Tibial artery (tissue), 4 donors: ENCODE data around the gene SIGLEC6.

Source experiments
- DNase-seq, 2 donors: peaks; one replicate each; pipeline ENCODE4 v3.0.0-alpha.2; 2019
- H3K27ac ChIP-seq, 2 donors: fragments of 200-600 bp; sonication (generic) in 1 of 2; 1 replicate in 1 of 2; 2 replicates in 1 of 2; pipeline ENCODE4 v1.5.1; 2018 to 2019; ENCODE audit warnings: mild to moderate bottlenecking in 1 of 2
- H3K27me3 ChIP-seq, 2 donors: fragments of 200-600 bp; sonication (generic) in 1 of 2; one replicate each; pipeline versions ENCODE4 v1.5.1 to v1.6.0; 2016 to 2019
- H3K36me3 ChIP-seq, 3 donors: fragments of 200-600 bp; sonication (generic) in 2 of 3; one replicate each; pipeline ENCODE4 v1.5.1; 2016 to 2019; ENCODE audit warnings: mild to moderate bottlenecking in 2 of 3
- H3K4me1 ChIP-seq, 4 donors: fragments of 200-600 bp; sonication (generic) in 2 of 4; 1 replicate in 3 of 4; 2 replicates in 1 of 4; pipeline ENCODE4 v1.5.1; 2016 to 2019
- H3K4me3 ChIP-seq, 2 donors: fragments of 200-600 bp; sonication (generic) in 1 of 2; 1 replicate in 1 of 2; 2 replicates in 1 of 2; pipeline ENCODE4 v1.5.1; 2018 to 2019; ENCODE audit warnings: mild to moderate bottlenecking in 2 of 2
- H3K9me3 ChIP-seq, 3 donors: fragments of 200-600 bp; sonication (generic) in 1 of 3; one replicate each; pipeline ENCODE4 v1.5.1; 2016 to 2019
- intact Hi-C: fragments of 100-400 bp; cut with DNase I; formaldehyde crosslinking; loops from one replicate; pipeline ENCODE4 v1.15.0; 2023; ENCODE audit warnings: low total_unique reads
- TF ChIP-seq, protein P1 (sequence below), 2 experiments: fragments of 200-600 bp in 1 of 2; fragments of 450-650 bp in 1 of 2; IDR thresholded peaks; one replicate each; pipeline ENCODE4 v1.5.1; 2017 to 2019; ENCODE audit warnings: antibody characterized with exemption in 2 of 2, mild to moderate bottlenecking in 1 of 2, moderate library complexity in 1 of 2

Gene SIGLEC6

DNA sequence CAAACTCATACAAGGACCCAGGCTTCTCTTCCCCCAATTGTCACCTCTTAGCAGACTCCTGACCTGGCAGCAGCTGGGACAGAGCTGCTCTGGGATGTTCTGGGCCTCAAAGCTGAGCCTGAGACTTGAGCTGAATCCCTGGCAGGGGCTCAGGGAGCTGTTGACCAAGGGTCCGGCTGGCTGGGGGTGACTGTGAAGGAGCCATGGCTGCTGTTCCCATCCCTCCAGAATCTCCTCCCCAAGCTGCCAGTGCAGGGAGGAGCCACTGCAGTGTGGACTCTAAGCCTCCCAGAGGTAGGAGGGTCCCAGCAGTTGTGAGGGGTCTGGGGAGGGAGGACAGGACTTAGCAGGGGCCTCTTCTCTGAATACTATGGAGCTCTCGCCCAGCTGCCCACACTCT lies 2.2 kb downstream of the SIGLEC6 start:
- Histone ChIP-seq H3K27ac (no peak overlapping the region), H3K4me3 (no peak overlapping the region), H3K4me1 (peaks cover 0 to 6% (median 0%) of the 10 kb centered on the region in 4 donors), H3K36me3 (no peaks in the 10 kb centered on the region), H3K9me3 (no peaks in the 10 kb centered on the region), H3K27me3 (peaks cover 0 to 2% of the 10 kb centered on the region in 2 donors)
- DNase-seq: no peak
- TF ChIP-seq, protein P1, sequence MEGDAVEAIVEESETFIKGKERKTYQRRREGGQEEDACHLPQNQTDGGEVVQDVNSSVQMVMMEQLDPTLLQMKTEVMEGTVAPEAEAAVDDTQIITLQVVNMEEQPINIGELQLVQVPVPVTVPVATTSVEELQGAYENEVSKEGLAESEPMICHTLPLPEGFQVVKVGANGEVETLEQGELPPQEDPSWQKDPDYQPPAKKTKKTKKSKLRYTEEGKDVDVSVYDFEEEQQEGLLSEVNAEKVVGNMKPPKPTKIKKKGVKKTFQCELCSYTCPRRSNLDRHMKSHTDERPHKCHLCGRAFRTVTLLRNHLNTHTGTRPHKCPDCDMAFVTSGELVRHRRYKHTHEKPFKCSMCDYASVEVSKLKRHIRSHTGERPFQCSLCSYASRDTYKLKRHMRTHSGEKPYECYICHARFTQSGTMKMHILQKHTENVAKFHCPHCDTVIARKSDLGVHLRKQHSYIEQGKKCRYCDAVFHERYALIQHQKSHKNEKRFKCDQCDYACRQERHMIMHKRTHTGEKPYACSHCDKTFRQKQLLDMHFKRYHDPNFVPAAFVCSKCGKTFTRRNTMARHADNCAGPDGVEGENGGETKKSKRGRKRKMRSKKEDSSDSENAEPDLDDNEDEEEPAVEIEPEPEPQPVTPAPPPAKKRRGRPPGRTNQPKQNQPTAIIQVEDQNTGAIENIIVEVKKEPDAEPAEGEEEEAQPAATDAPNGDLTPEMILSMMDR (IDR thresholded peaks at IDR 0.05): no peak
- intact Hi-C loops: no loop called here

DNA sequence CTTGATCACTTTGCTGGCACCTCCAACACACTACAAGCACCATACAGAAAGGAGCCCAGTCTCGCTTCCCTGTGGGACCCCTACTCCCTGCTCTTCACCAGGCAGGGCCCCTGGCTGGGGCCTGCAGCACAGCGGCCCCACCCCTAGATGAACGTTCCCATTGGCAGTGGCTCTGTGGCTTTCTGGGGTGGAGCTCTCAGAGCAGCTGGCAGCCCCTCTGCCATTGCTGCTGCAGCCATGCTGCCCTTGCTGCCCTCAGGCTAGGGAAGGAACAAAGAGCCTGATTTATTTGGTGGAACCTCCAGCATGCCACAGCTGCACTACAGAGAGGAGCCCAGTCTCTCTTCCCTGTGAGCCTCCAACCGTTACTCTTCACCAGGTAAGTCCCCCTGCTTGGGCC lies 5.8 kb downstream of the SIGLEC6 start:
- no peak for DNase-seq
- Histone ChIP-seq H3K27me3 (no peaks in the 10 kb centered on the region), H3K27ac (no peak overlapping the region), H3K36me3 (no peaks in the 10 kb centered on the region), H3K4me1 (peaks cover 0 to 6% (median 0%) of the 10 kb centered on the region in 4 donors), H3K9me3 (no peaks in the 10 kb centered on the region), H3K4me3 (no peak overlapping the region)
- TF ChIP-seq, protein P1 (IDR thresholded peaks at IDR 0.05): no peak
- intact Hi-C loops: no loop called here

DNA sequence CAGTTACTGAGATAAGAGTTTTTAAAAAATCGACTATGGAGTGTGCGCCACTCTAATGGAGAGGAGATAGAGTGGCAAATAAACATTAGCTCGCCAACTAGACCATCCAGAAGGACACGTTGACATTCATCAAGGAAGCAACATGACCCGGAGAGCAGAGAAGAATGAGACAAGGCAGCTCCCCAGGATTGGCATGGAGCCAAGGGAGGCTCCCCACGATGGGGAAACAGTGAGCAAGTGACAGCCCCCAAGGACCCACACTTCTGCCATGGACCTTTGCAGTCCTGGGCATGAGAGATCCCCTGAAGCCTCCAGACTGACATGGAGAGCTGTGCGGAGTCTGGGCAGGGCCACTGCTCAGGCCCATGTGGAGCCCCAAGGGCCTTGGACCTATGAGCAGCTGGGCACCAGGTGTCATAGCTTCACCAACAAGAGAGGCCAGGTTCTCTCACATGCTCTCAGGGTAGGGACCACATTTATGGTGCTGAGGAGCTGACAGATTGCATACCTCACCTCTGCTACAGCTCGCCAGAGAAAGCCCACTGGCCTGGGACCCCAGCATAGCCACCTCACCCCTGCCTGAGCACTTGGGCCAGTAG lies 6.7 kb downstream of the SIGLEC6 start:
- Histone ChIP-seq H3K9me3 (no peaks in the 10 kb centered on the region), H3K4me1 (peaks cover 0 to 6% (median 0%) of the 10 kb centered on the region in 4 donors), H3K4me3 (no peak overlapping the region), H3K27ac (no peak overlapping the region), H3K27me3 (no peaks in the 10 kb centered on the region), H3K36me3 (no peaks in the 10 kb centered on the region)
- no peak for DNase-seq
- TF ChIP-seq, protein P1 (IDR thresholded peaks at IDR 0.05): no peak
- intact Hi-C loops: no loop called here

DNA sequence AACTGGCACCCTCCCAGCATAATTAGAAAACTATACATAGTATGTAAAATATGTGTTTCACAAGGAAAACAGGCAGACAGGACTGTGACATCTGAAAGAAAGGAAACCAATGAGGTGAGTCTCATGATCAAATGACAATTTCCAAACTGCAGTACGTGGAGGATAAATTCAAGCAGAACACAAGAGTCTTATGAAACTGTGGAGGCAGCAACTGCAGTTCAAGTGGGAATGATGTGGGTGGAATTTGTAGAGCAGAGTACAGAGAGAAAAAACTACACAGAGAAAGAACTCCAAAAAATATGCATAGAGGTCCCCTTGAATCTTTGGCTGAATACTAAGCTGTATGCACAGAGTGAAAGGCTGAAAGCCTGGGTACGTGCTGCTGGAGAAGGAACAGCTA lies 9.7 kb downstream of the SIGLEC6 start:
- DNase-seq: no peak
- Histone ChIP-seq H3K36me3 (no peaks in the 10 kb centered on the region), H3K4me1 (peaks cover 0 to 6% (median 0%) of the 10 kb centered on the region in 4 donors), H3K27ac (no peak overlapping the region), H3K4me3 (no peak overlapping the region), H3K27me3 (no peaks in the 10 kb centered on the region), H3K9me3 (peaks cover 0 to 4% (median 0%) of the 10 kb centered on the region in 3 donors)
- TF ChIP-seq, protein P1 (IDR thresholded peaks at IDR 0.05): no peak
- intact Hi-C loops: no loop called here

DNA sequence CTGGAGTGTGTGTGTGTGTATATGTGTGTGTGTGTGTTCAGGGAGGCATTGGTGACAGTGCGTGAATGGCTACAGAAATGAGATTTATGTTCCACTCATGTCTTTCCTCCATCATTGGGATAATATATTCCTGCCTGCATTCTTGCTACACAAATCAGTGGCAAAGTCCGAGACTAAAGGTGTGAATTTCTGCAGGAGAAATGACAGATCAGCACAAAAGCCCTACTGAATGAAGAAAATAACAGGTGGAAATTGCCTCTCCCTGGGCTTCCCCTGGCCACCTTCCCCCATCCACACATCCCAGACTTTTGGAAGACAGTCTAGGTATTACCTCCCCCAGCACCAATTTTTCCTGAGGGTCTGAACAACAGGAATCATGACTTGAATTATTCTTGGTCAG lies 10.1 kb downstream of the SIGLEC6 start:
- DNase-seq: no peak
- no peak overlapping the region for H3K4me3 ChIP-seq
- H3K4me1 ChIP-seq: peaks cover 0 to 6% (median 0%) of the 10 kb centered on the region in 4 donors
- intact Hi-C loops: no loop called here
- H3K27ac ChIP-seq: no peak overlapping the region
- H3K27me3 ChIP-seq: no peaks in the 10 kb centered on the region
- TF ChIP-seq, protein P1 (IDR thresholded peaks at IDR 0.05): no peak
- peaks cover 0 to 4% (median 0%) of the 10 kb centered on the region in 3 donors for H3K9me3 ChIP-seq
- no peaks in the 10 kb centered on the region for H3K36me3 ChIP-seq
